PC-3 (cell line): ENCODE measurements around the gene MEGF10.

Source experiments
- CTCF ChIP-seq: fragments of 300-600 bp; sonication (generic); conservative IDR thresholded peaks from 2 replicates; pipeline ENCODE4 v1.5.1; 2017; ENCODE audit warnings: antibody characterized with exemption, low read depth, mild to moderate bottlenecking, low read length
- EZH2 ChIP-seq: fragments of 300-600 bp; sonication (generic); IDR thresholded peaks from one replicate; pipeline ENCODE4 v1.6.1; 2017; ENCODE audit warnings: antibody characterized with exemption, mild to moderate bottlenecking, low read length; ENCODE audit not compliant: unreplicated experiment

GRCh38 chr5:127358284-127358683 is 67.7 kb downstream of the MEGF10 start:
- TF ChIP-seq CTCF: no peak
- no peak for TF ChIP-seq EZH2
